NOMO-1 (cell line): ENCODE results near the gene ABCA13.

Source experiments
- DNase-seq, 2 experiments: peaks; one replicate each; lab custom pipeline; 2025; ENCODE audit not compliant: unreplicated experiment in 2 of 2; lab: John Stamatoyannopoulos, UW

The ABCA13 gene

GRCh38 chr7:48355346-48355745, 184.1 kb downstream of the ABCA13 start:
- no peak for DNase-seq

DNA sequence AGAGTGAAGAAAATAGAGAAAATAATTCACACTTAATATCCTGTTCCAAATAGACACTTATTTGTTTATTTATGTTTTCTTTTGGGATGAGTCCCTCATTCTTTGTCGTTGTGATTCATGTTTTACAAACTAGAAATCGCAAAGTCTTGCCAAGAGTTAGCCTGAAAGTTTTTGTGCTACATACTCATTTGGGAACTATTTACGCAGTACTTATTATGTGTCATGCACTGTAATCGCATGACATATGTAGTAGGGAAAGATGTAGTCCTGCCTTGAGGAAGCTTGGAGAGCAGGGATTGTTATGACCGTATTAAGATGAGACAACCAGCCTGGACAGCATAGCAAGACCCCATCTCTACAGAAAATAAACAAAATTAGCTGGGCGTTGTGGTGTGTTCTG, 189.3 kb downstream of the ABCA13 start:
- no peak for DNase-seq

DNA sequence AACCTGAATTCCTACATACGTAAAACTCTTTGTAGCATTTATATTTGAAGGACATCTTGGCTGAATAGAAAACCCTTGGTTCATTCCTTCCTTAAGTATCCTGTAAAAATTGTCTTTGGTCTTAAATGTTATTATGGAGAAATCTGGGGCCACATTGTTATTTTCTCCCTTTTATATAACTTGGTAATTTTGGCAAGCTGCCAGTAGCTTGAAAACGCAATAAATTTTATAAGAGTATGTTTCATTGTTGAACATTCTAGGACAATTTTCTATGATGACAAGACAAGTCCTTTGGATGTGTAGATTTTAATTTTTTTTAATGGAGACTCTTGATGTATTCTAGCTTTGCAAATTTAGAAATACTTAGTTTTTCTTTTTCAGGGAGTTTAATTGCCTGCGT, 191.9 kb downstream of the ABCA13 start:
- DNase-seq, result no peak

DNA sequence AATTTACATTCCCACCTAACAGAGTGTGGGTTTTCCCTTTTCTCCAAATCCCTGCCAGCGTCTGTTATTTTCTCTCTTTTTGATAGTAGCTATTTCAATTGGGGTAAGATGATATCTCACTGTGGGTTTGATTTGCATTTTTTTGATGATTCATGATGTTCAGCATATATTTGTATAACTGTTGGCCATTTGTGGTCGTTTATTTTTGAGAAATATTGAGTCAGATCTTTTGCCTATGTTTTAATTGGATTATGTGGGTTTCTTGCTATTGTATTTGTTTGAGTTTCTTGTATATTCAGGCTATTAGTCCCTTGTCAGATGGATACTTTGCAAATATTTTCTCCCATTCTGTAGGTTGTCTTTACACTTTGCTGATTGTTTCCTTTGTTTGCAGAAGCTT, 193.8 kb downstream of the ABCA13 start:
- no peak for DNase-seq

- DNase-seq, result no peak
These were observed 194.8 kb downstream of the ABCA13 start for GRCh38 chr7:48366096-48366495.

- no peak for DNase-seq
These were observed 205.0 kb downstream of the ABCA13 start for GRCh38 chr7:48376263-48376662.

GRCh38 chr7:48380921-48381320, 209.7 kb downstream of the ABCA13 start:
- DNase-seq, result no peak

- no peak for DNase-seq
These were observed 210.3 kb downstream of the ABCA13 start for GRCh38 chr7:48381571-48381970.

DNA sequence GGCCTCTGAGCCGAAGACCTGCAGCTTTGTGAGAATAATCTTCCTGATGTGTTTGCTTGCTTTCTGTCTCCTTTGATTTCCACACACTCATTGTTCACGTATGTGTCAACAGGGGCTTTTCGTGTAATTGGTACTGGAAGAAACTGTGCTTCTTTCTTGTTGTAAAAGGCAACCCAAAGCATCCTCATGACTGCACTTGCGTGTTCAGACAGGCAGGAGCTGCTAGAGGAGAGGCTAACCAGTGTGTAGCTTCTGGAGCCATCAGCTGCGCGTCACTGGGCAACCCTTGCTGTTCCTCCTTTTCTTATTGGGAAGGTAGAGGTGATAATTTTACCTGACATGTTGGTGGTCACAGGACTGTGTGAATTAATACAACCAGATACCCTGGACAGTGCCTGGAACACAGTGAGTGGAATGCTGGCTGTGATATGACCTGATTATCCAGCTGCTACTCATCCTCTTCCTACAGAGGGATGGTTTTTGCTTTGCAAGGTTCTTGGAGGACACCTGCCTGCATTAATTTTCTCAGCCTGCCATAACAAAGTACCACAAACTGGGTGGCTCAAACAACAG, 213.0 kb downstream of the ABCA13 start:
- DNase-seq, result no peak

- DNase-seq, result no peak
These were observed 216.7 kb downstream of the ABCA13 start for GRCh38 chr7:48387932-48388331.

DNA sequence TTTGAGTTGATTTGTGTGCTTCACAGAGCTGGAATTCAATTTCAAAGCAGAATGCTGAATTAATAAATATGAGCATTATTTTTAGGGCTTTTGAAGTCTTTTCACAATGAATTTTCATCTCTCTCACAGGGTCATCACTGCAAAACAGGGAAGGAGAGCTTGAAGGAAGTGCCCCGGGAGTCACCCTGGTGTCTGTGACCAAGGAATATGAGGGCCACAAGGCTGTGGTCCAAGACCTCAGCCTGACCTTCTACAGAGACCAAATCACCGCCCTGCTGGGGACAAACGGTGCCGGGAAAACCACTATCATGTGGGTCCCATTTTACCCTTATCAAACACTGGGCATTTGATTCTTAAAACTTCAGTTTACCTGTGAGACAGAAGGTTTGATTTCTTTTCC, 217.7 kb downstream of the ABCA13 start:
- no peak for DNase-seq

DNA sequence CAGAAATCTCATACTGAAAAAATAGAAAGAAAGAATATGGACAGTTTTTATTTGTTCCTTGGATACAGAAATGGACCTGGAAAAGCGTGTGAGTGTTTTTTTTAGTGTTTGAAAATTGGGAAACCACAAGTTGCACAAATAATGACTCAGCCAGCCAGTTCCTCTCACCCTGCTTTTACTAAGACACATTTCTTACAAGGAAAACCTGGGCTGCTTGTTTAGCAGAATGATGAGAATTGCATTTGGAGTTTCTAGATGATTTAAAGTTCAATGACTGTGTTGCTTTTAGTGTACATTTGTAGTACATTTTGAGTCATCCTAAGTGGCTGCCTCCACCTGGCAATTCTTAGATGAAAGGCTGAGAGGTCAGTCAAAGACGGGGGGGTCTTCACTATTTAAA, 218.7 kb downstream of the ABCA13 start:
- DNase-seq, result peak; percentile 61 to 80

DNA sequence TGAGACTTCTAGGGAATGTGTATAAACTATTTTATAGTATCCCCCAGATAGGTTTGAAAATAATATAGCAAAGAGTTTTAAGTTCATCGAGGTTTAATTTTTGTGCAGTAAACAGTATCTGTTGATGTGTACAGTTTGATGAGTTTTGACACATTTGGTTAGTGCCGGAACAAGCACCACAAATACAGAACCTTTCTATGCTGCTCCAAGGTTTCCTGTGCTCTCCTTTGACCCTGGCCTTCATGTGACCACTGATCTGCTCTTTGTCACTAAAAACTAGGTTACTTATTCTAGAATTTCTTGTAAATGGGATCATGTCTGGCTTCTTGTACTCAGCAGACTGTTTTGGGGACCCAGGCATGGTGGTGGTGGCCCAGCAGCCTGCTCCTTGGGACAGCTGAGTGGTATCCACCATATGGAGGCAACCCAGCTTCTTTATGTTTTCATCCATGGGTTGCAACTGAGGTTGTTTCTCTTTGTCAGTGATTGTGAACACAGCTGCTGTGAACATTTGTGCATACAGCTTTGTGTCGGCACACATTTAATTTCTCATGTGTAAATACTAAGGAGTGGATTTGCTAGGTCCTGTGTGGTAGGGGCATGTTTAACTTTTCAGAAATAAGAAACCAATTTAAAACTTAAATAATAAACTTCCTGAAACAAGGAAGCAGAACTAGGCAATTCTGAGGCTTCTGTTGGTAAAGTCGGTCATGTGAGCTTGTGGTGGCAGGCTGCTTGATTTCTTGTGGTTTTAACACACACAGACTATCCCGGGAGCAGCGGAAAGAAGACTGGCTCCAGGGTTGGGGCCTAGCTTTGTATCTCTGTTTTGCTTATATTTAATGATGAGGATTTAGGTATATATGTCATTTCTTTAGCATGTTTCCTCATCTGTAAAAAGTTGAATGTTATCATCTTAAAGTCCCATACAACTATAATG, 219.4 kb downstream of the ABCA13 start:
- peak; percentile 57 to 78 for DNase-seq

DNA sequence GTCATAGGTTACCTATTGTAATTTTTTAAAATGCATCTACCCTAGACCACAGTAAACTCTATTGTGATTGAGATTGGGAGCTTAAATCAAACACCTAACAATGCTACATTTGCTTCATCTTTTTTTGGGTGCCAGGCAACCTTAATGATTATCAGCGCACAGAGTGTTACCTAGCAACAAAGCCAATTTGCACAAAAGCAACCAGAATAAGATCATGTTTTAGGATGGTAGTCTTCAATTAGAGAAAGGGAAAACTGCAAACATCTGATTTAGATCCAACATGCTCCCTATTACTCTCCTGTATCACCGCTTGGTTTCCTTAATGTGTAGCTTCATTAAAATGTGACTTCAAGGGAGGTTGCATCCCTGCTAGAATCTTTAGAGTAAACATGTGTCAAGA, 226.9 kb downstream of the ABCA13 start:
- no peak for DNase-seq

- no peak for DNase-seq
These were observed 231.5 kb downstream of the ABCA13 start for GRCh38 chr7:48402721-48403120.

GRCh38 chr7:48408731-48409130, 237.5 kb downstream of the ABCA13 start:
- no peak for DNase-seq

GRCh38 chr7:48411619-48412018, 240.4 kb downstream of the ABCA13 start:
- DNase-seq, result no peak

- no peak for DNase-seq
These were observed 242.9 kb downstream of the ABCA13 start for GRCh38 chr7:48414011-48414732.

DNA sequence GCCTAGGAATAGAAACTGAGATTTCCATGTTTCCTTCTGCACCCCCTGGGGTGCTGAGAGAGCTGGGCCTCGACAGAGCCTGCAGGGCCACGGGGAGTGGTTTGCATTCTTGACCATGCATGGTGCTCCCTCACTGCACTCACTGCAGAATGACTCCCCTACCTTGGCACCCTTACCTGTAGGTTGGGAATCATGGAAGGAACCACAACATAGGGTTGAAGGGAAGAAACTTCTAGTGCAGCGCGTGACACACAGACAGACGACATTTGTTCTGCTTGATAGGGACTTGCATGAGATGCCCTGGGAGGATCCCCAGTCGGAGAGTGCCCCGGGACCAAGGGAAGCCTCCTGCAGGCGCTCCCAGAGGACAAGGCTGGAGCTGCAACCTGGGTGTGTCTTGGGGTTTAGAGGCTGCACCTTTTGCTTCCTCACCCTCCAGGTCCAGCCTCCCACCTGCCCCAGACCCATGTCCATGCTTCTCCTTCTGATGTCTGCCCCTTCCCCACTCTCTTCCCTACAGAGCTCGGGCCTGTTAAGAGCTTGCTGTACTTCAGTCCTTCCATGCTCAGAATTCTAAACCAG, 245.2 kb downstream of the ABCA13 start:
- DNase-seq, result no peak

GRCh38 chr7:48419401-48419800, 248.1 kb downstream of the ABCA13 start:
- no peak for DNase-seq

DNA sequence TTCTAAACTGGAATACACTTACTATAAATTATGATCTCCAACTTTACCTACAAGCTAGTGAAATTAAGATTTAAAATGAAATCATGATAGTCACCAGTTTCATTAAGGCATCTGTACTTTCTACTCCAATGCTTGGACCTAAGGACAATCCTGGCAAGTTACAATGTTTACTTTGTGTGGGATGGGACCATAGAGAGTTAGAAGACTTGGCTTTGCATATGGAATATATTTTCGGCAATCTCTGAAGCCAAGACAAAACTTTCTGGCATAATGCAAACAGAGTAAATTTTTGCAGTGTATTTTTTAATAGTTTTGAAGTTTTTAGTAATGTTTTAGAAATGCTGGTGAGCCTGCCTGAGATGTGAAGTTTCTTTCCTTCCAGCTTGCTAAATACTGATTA, 248.9 kb downstream of the ABCA13 start:
- DNase-seq, result no peak
